HepG2 (cell line): ENCODE measurements around the gene TIPRL.

Source experiments
- DMTF1 ChIP-seq: sonication (generic); formaldehyde crosslinking; IDR thresholded peaks from 2 replicates; pipeline ENCODE4 v1.4.0; 2020; ENCODE audit warnings: mild to moderate bottlenecking, missing genetic modification reagents
- NFKBIZ ChIP-seq: IDR thresholded peaks from 2 replicates; pipeline ENCODE4 v1.6.1; 2018; ENCODE audit warnings: missing genetic modification reagents, missing compliant biosample characterization
- POLR2AphosphoS5 ChIP-seq: IDR thresholded peaks from 2 replicates; pipeline ENCODE4 v1.6.1; 2012; ENCODE audit warnings: low read depth, low read length
- RAD21 ChIP-seq: fragments of 450-650 bp; formaldehyde crosslinking; IDR thresholded peaks from 2 replicates; pipeline ENCODE4 v1.5.0; 2020; ENCODE audit warnings: mild to moderate bottlenecking
- TAF1 ChIP-seq: sonication (generic); formaldehyde crosslinking; IDR thresholded peaks from 2 replicates; pipeline ENCODE4 v1.4.0; 2020; ENCODE audit warnings: missing genetic modification reagents
- ZNF530 ChIP-seq: sonication (generic); formaldehyde crosslinking; IDR thresholded peaks from 2 replicates; pipeline ENCODE4 v1.5.0; 2020; ENCODE audit warnings: low read depth, mild to moderate bottlenecking, missing genetic modification reagents
- ZNF543 ChIP-seq: sonication (generic); formaldehyde crosslinking; IDR thresholded peaks from 2 replicates; pipeline ENCODE4 v1.4.0; 2020; ENCODE audit warnings: mild to moderate bottlenecking, missing genetic modification reagents
- ZNF562 ChIP-seq: sonication (generic); formaldehyde crosslinking; IDR thresholded peaks from 2 replicates; pipeline ENCODE4 v1.8.0; 2022; ENCODE audit warnings: missing genetic modification reagents, borderline replicate concordance
- TF ChIP-seq, protein P1 (sequence below): IDR thresholded peaks from 2 replicates; pipeline ENCODE4 v1.6.1; 2016

DNA sequence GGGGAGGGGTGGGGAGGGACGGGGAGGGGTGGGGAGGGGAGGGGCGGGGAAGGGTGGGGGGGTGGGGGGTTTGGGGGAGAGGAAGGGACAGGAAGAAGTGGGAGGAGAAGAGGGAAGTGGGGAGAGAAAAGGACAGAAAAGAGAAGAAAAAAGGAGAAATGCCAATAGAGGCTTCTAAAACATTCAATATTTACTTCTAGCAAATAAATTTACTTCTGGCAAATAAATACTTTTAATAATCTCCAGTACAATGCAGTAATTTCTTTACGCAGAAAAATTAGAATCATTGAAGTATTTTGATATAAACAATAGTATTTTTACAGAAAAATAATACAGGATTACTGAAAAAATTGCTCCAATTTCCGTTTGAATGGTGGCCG lies 32.6 kb upstream of the TIPRL start:
- TF ChIP-seq POLR2AphosphoS5 (no peak), RAD21 (CRISPR knock-in tag) (no peak), ZNF562 (CRISPR knock-in tag) (no peak), ZNF530 (CRISPR knock-in tag) (no peak), DMTF1 (CRISPR knock-in tag) (no peak), TAF1 (CRISPR knock-in tag) (no peak), ZNF543 (no peak), NFKBIZ (CRISPR knock-in tag) (no peak)
- TF ChIP-seq, protein P1, sequence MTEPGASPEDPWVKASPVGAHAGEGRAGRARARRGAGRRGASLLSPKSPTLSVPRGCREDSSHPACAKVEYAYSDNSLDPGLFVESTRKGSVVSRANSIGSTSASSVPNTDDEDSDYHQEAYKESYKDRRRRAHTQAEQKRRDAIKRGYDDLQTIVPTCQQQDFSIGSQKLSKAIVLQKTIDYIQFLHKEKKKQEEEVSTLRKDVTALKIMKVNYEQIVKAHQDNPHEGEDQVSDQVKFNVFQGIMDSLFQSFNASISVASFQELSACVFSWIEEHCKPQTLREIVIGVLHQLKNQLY (CRISPR knock-in tag): no peak
